Motor neuron (in vitro differentiated cells): ENCODE results near the gene GLCCI1. TPM values are rescaled to one million over a fixed set of nuclear protein-coding genes. Genes with fewer than 3 reads are reported as not detected.

ENCODE experiments used
- ATAC-seq, 8 experiments: fragments of 200-7000 bp; cut with Tn5 transposase; replicated peaks in 6 of 8; 2 replicates each; pipeline ENCODE4 v1.8.0; 2021; ENCODE audit warnings: mild to moderate bottlenecking in 8 of 8, moderate library complexity in 8 of 8
- H3K27ac ChIP-seq, 2 donors: fragments of 250-450 bp; sonication (Bioruptor Pico); 2 replicates each; pipeline ENCODE4 v1.9.0; 2021; ENCODE audit warnings: antibody characterized with exemption in 2 of 2, mild to moderate bottlenecking in 2 of 2, moderate library complexity in 1 of 2
- H3K4me1 ChIP-seq, 2 donors: fragments of 250-450 bp; sonication (Bioruptor Pico); replicated peaks in 1 of 2; 2 replicates each; pipeline ENCODE4 v1.6.1; 2021; ENCODE audit warnings: antibody characterized with exemption in 2 of 2, mild to moderate bottlenecking in 2 of 2, moderate library complexity in 1 of 2
- H3K4me3 ChIP-seq, 5 donors: fragments of 250-450 bp; sonication (Bioruptor Pico); 2 replicates each; pipeline ENCODE4 v1.9.0; 2021; ENCODE audit warnings: antibody characterized with exemption in 5 of 5, mild to moderate bottlenecking in 5 of 5, moderate library complexity in 4 of 5
- WGBS, 10 experiments: fragments of 450-650 bp; shearing (Covaris generic); methylation state at CpG; one replicate each; pipeline ENCODE4 v1.0.0; 2022; 5-methylcytosine and 5-hydroxymethylcytosine counted together
- in situ Hi-C, 9 experiments: fragments of 400-800 bp; cut with MboI; loops; one replicate each; pipeline ENCODE4 v1.15.0; 2021; ENCODE audit warnings: low sequenced_read_pairs in 9 of 9, low pct_unique_long_range_greater_than_20kb in 2 of 9; ENCODE audit not compliant: unreplicated experiment in 9 of 9
- total RNA-seq, 8 experiments: library from RNA; unstranded; fragments of 300-600 nt; gene quantifications; 2 replicates each; pipeline versions ENCODE4 v1.2.3 to v1.2.4, GENCODE V29; 2022

The GLCCI1 gene
- total RNA-seq, 8 experiments from 2014 or later, result 2.7 to 46.0 (median 22.2) TPM

DNA sequence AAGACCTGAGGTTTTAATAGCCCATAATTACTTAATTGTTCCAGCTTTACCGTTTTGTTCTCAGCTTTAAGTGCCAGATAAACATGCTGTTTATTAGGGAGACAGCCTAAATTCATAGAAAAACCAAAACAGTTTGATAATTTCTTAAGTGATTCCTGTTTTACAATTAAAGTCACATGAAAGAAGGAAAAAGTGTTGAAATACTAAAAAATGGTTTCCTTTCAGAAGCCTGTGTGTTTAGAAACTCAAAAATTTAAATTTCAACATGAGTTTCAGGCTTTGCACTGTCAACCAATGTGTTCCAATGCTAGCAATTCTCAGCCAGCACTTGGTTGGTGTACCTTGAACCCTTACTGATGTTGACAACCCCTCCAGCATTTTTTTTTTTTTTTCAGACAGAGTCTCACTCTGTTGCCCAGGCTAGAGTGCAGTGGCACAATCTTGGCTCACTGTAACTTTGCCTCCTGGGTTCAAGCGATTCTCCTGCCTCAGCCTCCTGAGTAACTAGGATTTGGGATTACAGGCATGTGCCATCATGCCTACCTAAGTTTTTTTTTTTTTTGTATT, 158.1 kb downstream of the GLCCI1 start:
- in situ Hi-C loops, result no loop called here

DNA sequence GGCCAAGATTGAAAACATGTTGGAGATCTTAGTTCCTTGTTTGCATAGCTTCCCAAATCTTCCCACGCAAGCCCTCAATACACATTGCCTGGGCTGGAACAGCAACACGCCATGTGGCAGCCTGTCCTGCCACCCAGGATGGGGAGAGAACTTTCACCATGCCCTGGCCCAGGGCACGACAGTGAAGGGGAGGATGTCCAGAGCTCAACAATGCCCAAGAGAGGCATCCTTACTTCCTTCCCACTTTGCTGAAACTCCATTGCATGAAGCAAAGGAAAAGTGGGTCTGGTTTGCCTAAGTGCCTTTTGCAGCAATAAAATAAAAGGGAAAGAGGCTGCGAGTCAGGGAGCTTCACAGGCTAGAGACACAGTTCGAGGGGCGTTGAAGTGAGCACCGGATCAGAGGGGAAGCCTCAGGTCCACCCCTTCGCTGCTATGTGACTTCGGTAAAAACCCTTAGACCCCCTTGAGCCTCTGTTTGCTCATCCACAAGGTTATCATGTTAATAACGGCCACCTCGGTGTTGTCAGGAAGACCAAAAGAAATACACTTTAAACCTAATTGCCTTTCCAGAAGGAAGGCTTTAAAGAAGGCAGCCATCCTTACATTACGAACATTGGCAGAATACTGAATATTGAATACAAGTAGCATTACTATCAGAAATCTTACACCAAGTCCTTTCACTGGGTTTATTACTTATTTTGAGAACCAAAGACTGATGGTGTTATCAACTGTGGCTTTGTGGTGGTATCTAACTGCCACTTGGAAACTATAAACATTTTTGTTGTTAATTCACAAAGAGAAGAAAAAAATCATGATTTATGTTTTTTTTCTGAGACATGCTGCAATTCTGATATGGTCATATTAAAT, 160.1 kb downstream of the GLCCI1 start:
- in situ Hi-C loops, result no loop called here
- no peak overlapping the region for H3K27ac ChIP-seq
- H3K4me3 ChIP-seq, result no peak overlapping the region
- WGBS, 10 experiments, result 28 to 97% (median 83%) methylated on average over 3 to 9 of the region's 12 CpGs; no CpG with 5 or more reads in 1 of the 10 experiments
- H3K4me1 ChIP-seq, result no peaks in the 10 kb centered on the region
- ATAC-seq, result no peak

More for the DNA sequence above, 158.1 kb downstream of the GLCCI1 start:
- Histone ChIP-seq H3K4me3 (no peak overlapping the region), H3K4me1 (no peaks in the 10 kb centered on the region), H3K27ac (no peak overlapping the region)
- 35 to 100% (median 81%) methylated on average over 1 to 2 of the region's 2 CpGs; no CpG with 5 or more reads in 2 of the 10 experiments for WGBS, 10 experiments
- ATAC-seq, result no peak

DNA sequence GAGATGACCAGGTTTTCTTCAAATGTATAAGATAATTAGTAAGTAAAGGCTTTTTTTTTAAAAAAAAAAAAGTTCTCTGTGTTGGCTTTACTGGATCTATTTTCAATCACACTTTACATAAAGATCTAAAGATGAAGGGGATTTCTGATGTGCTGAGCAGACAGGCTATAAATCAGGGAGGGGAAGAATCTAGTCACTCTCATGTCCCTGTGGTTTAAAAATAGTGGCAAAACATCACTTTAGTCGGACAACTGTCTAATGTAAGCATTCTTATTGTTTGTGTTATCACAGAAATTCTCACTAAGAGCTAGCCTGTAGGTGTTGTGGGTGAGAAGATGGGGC, 160.7 kb downstream of the GLCCI1 start:
- Histone ChIP-seq H3K27ac (no peak overlapping the region), H3K4me3 (no peak overlapping the region), H3K4me1 (no peaks in the 10 kb centered on the region)
- no peak for ATAC-seq
- 17 to 100% (median 71%) methylated on average over 1 of the region's 1 CpG; no CpG with 5 or more reads in 5 of the 10 experiments for WGBS, 10 experiments
- in situ Hi-C loops, result no loop called here

DNA sequence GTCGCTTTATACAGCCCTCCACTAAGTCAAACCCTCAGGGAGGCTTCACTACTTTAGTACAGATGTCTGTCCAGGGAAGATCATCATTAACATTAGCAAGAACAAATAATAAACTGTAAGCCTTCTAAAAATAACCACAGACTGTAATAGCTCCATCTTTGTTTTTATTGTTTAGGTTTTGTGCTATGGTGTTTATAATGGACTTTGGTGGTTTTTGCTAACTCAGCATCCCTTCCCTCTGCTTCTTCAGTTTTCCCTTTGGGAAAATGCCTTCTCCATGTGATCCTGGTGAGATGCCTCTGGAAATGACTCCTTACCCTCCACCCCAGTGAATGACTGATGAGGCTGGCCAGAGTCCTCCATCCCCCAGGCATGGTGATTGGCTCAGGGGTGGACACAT, 162.1 kb downstream of the GLCCI1 start:
- ATAC-seq, result no peak
- Histone ChIP-seq H3K27ac (no peak overlapping the region), H3K4me3 (no peak overlapping the region), H3K4me1 (no peaks in the 10 kb centered on the region)
- 14 to 100% (median 100%) methylated on average over 1 of the region's 1 CpG; no CpG with 5 or more reads in 3 of the 10 experiments for WGBS, 10 experiments
- in situ Hi-C loops, result no loop called here

DNA sequence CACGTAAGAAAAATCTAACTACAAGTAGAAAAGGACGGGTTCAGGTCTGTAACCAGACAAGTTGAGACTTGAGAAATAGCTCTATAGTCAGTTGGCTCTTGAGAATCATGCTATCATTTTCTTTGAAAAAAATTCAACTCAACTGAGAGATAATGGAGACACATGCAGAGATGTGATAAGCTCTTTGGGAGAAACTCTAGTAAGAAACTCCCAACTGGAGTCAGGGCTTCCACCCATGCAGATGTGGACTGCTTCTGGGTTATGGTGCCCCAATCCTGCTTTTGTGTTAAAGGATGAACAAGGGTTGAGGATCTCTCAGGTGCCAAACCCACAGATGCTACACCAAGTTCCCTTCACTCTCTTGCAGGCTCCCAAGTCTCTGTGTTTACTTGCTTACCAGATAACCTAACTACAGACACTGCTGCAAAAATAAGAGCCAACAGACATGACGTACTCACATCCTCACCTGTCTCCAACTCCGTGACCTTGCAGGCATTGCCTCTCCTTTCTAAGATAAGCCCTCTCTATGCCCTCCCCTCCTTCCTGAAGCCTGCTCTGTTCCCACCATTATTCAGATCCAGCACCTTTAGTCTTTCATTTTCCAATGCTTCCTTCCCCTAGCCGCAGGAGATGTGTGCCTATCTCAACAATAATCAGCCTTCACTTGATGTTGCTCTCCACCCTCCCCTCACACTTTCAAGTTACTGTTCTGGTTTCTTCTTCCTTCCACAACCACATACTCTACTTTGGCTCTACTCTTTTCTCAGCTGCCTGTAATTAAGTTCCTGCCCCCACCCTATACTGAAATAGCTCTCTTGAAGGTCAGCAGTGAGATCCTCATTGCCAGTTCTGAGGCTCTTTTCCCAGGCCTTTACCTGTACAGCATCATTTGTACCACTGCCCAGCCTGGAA, 163.4 kb downstream of the GLCCI1 start:
- no peak for ATAC-seq
- Histone ChIP-seq H3K4me3 (no peak overlapping the region), H3K27ac (no peak overlapping the region), H3K4me1 (no peaks in the 10 kb centered on the region)
- WGBS, 10 experiments, result 24 to 97% (median 80%) methylated on average over 2 to 5 of the region's 5 CpGs; no CpG with 5 or more reads in 1 of the 10 experiments
- in situ Hi-C loops, result no loop called here

DNA sequence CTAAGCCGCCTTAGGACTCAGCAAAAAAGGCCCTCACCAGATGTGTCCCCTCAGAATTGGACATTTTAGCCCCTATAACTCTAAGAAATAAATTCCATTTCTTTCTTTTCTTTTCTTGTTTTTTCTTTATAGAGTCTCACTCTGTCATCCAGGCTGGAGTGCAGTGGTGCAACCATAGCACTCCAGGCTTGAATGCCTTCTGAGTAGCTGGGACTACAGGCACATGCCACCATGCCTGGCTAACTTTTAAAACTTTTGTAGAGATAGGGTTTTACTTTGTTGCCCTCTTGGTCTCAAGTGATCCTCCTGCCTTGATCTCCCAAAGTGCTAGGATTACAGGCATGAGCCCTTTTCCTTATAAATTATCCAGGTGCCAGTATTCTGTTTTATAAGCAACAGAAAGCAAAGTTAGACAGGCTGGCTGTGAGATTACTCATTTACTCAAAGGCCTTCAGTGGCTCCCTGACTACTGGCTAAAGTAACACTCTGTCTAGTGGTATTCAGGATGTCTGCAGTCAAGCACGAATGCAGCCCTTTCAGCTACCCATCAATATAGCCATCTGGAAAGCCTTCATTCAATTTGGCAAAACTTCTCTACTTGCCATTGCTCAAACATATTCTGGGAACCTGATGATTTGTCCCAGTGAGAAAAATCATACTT, 164.7 kb downstream of the GLCCI1 start:
- ATAC-seq, result no peak
- 0 to 100% (median 77%) methylated on average over 1 to 2 of the region's 2 CpGs; no CpG with 5 or more reads in 5 of the 10 experiments for WGBS, 10 experiments

DNA sequence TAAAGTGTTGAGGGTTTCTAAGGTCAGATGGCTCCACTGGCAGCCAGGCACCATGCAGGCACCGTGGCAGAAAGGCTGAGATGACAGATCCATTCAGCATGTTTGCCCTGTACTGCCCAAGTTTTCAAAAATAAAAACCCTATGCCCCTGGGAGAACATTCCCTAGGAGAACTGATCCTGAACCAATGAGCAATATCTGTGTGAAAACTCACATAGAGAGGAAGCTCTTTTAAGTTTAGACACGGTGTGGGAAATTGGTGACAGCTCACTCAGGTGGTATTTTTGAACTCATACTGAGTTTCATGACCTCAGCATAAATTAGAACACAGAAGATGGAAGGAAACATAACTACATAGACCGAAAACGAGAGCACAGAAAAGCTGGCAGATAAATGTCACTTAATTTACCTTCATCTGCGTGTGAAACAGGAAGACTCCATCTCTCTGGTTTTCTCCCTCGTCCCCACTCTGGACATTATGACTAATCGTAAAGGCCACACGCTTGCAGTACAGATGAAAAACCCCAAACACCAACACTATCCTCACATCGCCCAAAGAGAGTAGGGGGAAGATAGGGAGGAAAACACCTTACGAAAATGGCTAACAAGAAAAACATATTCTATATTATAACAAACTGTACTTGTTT, 165.6 kb downstream of the GLCCI1 start:
- in situ Hi-C loops, result no loop called here
- H3K4me1 ChIP-seq, result no peaks in the 10 kb centered on the region
- WGBS, 10 experiments, result 56 to 100% (median 73%) methylated on average over 2 to 10 of the region's 10 CpGs
- no peak overlapping the region for H3K4me3 ChIP-seq
- no peak for ATAC-seq
- no peak overlapping the region for H3K27ac ChIP-seq

More for the DNA sequence above, 164.7 kb downstream of the GLCCI1 start:
- Histone ChIP-seq H3K4me3 (no peak overlapping the region), H3K4me1 (no peaks in the 10 kb centered on the region), H3K27ac (no peak overlapping the region)
- in situ Hi-C loops, result no loop called here

DNA sequence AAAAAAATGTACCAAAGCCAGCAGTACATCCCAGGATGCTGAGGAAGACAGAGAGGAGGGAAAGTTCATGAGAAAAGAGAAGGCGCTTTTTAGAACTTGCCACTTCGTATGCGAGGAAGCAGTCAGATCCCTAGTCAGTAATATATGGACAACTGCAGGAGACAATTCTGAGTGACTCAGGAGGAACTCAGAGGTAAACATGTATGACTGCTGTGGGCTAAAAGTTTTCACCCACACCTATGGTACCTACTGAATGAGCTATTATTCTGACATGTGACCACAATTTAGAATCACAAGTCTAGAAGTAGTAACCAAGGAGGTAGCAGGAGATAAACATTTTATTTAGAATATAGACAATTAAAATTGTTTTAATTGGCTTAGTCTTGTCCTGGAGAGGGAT, 166.8 kb downstream of the GLCCI1 start:
- no peak overlapping the region for H3K27ac ChIP-seq
- H3K4me1 ChIP-seq, result no peaks in the 10 kb centered on the region
- in situ Hi-C loops, result no loop called here
- no peak overlapping the region for H3K4me3 ChIP-seq
- WGBS, 10 experiments, result 61 to 100% (median 88%) methylated on average over 2 to 3 of the region's 3 CpGs; no CpG with 5 or more reads in 1 of the 10 experiments
- no peak for ATAC-seq

DNA sequence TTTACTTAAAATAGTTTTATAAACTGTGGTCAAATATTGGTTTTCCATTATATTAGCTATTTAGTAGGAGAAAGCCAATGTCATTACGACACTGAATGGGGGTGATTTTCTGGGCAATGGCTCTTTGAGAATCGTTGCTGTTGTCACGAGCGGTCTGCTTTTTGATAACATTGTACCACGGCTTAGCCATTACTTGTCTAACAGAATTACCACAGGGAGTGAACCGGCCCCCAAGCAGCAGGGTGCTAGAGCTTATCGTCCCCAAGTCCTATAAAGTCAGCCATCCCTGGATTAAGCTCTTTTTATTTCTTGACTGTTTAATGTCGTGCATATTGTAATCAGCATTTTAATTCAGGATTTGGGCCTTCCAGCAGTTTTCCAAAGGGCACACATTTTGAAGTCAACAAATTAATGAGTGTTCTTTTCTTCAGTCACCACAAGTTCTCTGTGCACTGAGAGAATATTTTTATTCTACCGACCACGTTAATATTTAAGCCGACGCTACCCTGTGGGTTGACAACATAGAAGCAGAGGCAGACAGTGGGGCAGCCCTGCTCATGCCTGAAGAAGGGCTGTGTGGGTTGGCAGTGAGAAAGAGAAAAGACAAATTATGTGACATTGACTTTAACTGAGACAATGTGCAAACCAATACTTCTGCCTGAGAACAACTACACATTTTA, 167.6 kb downstream of the GLCCI1 start:
- H3K27ac ChIP-seq, result no peak overlapping the region
- in situ Hi-C loops, result no loop called here
- ATAC-seq, result no peak
- H3K4me1 ChIP-seq, result no peaks in the 10 kb centered on the region
- no peak overlapping the region for H3K4me3 ChIP-seq
- WGBS, 10 experiments, result 27 to 100% (median 81%) methylated on average over 1 to 12 of the region's 12 CpGs
